Measurements from ENCODE around the gene ASB13.
A peak's percentile ranks its signal among the peaks of the same experiment; 100 is the strongest.

Gene ASB13

GRCh38 chr10:5648494-5649457 lies 17.6 kb downstream of the ASB13 start:
- no peak for DNase-seq (ENCODE audit: low read depth in 2 of 2)

GRCh38 chr10:5647507-5648240 lies 18.7 kb downstream of the ASB13 start:
- DNase-seq (ENCODE audit: low read depth in 2 of 2): no peak

- no peak for DNase-seq (ENCODE audit: low read depth in 2 of 2)
These were observed 20.3 kb downstream of the ASB13 start for GRCh38 chr10:5645944-5646617.

- no peak for DNase-seq (ENCODE audit: low read depth in 2 of 2)
These were observed 21.0 kb downstream of the ASB13 start for GRCh38 chr10:5645375-5645774.

- DNase-seq (ENCODE audit: low read depth in 2 of 2): no peak
These were observed 21.5 kb downstream of the ASB13 start for GRCh38 chr10:5644930-5645329.

- no peak for DNase-seq (ENCODE audit: low read depth in 2 of 2)
These were observed 22.9 kb downstream of the ASB13 start for GRCh38 chr10:5643346-5644067.

- no peak for DNase-seq (ENCODE audit: low read depth in 2 of 2)
These were observed 24.9 kb downstream of the ASB13 start for GRCh38 chr10:5641501-5641900.

- no peak for DNase-seq (ENCODE audit: low read depth in 2 of 2)
These were observed 25.9 kb downstream of the ASB13 start for GRCh38 chr10:5640501-5640900.

- DNase-seq (ENCODE audit: low read depth in 2 of 2): no peak
These were observed 26.4 kb downstream of the ASB13 start for GRCh38 chr10:5640036-5640435.

GRCh38 chr10:5639066-5639465 lies 27.3 kb downstream of the ASB13 start:
- DNase-seq (ENCODE audit: low read depth in 2 of 2): no peak

- DNase-seq (ENCODE audit: low read depth in 2 of 2): no peak
These were observed 27.9 kb downstream of the ASB13 start for GRCh38 chr10:5638494-5638893.

GRCh38 chr10:5634918-5635317 lies 31.5 kb downstream of the ASB13 start:
- no peak for DNase-seq (ENCODE audit: low read depth in 2 of 2)

- DNase-seq (ENCODE audit: low read depth in 2 of 2): no peak
These were observed 33.1 kb downstream of the ASB13 start for GRCh38 chr10:5633166-5633749.

- no peak for DNase-seq (ENCODE audit: low read depth in 2 of 2)
These were observed 33.9 kb downstream of the ASB13 start for GRCh38 chr10:5632446-5632845.

- DNase-seq (ENCODE audit: low read depth in 2 of 2): no peak
These were observed 34.5 kb downstream of the ASB13 start for GRCh38 chr10:5631936-5632335.

- DNase-seq (ENCODE audit: low read depth in 2 of 2): no peak
These were observed 36.3 kb downstream of the ASB13 start for GRCh38 chr10:5630112-5630436.

GRCh38 chr10:5629303-5630111 lies 36.9 kb downstream of the ASB13 start:
- DNase-seq (ENCODE audit: low read depth in 2 of 2): peak; percentile 73 to 74

- DNase-seq (ENCODE audit: low read depth in 2 of 2): no peak
These were observed 37.7 kb downstream of the ASB13 start for GRCh38 chr10:5628451-5629302.

GRCh38 chr10:5627486-5628044 lies 38.8 kb downstream of the ASB13 start:
- no peak for DNase-seq (ENCODE audit: low read depth in 2 of 2)
